HL-60/S4 (cell line): ENCODE results near the gene EHD4.

Experiments used
- in situ Hi-C: fragments of 300-500 bp; cut with MboI; formaldehyde crosslinking; loops from 2 replicates; pipeline ENCODE4 v1.14.3; 2022; ENCODE audit warnings: low sequenced_read_pairs

The EHD4 gene

GRCh38 chr15:41849204-41849603 is 123.2 kb downstream of the EHD4 start:
- in situ Hi-C loops = no loop called here

- in situ Hi-C loops = no loop called here
Measured at GRCh38 chr15:41848631-41849030, 123.7 kb downstream of the EHD4 start.

GRCh38 chr15:41847981-41848380 is 124.4 kb downstream of the EHD4 start:
- in situ Hi-C loops = no loop called here

- in situ Hi-C loops = no loop called here
Measured at GRCh38 chr15:41847206-41847605, 125.2 kb downstream of the EHD4 start.
